Natural killer cell (primary cell): ENCODE measurements around the gene PI16. TPM values are rescaled to one million over a fixed set of nuclear protein-coding genes. Genes with fewer than 3 reads are reported as not detected.

Experiments
- ATAC-seq, 3 donors: fragments of 150-1000 bp in 2 of 3; fragments of 200-7000 bp in 1 of 3; cut with Tn5 transposase; 1 replicate in 1 of 3; 2 replicates in 2 of 3; pipeline ENCODE4 v1.10.0; 2021; ENCODE audit warnings: mild to moderate bottlenecking in 2 of 3, moderate library complexity in 2 of 3
- DNase-seq, 2 donors: peaks; one replicate each; pipeline versions ENCODE4 v3.0.0 to v3.0.0-alpha.2; 2013 to 2021; ENCODE audit warnings: mixed read lengths in 1 of 2
- H3K27ac ChIP-seq: one replicate; pipeline ENCODE4 v1.5.1; 2013; ENCODE audit warnings: mild to moderate bottlenecking, low read length
- H3K27me3 ChIP-seq: one replicate; pipeline ENCODE4 v1.6.1; 2013; ENCODE audit warnings: low read length; ENCODE audit not compliant: control insufficient read depth, insufficient read depth
- H3K36me3 ChIP-seq: one replicate; pipeline ENCODE4 v1.6.1; 2013; ENCODE audit warnings: low read length; ENCODE audit not compliant: control insufficient read depth, insufficient read depth
- H3K4me1 ChIP-seq: one replicate; pipeline ENCODE4 v1.6.1; 2013; ENCODE audit warnings: low read length; ENCODE audit not compliant: control insufficient read depth, insufficient read depth
- H3K4me3 ChIP-seq: one replicate; pipeline ENCODE4 v1.5.1; 2013; ENCODE audit warnings: low read length
- H3K9me3 ChIP-seq: one replicate; pipeline ENCODE4 v1.6.1; 2013; ENCODE audit warnings: low read length; ENCODE audit not compliant: control insufficient read depth, insufficient read depth
- H3K27ac Mint-ChIP-seq, 2 donors: one replicate each; pipeline ENCODE4 v1.8.0; 2022; ENCODE audit warnings: mild to moderate bottlenecking in 2 of 2, mixed read lengths in 2 of 2, moderate library complexity in 1 of 2
- H3K27me3 Mint-ChIP-seq, 2 donors: one replicate each; pipeline ENCODE4 v1.8.0; 2022; ENCODE audit warnings: low read depth in 2 of 2, mixed read lengths in 2 of 2
- H3K36me3 Mint-ChIP-seq: one replicate; pipeline ENCODE4 v1.8.0; 2022; ENCODE audit warnings: mixed read lengths
- H3K4me1 Mint-ChIP-seq, 2 donors: one replicate each; pipeline ENCODE4 v1.8.0; 2022; ENCODE audit warnings: mixed read lengths in 2 of 2
- H3K4me3 Mint-ChIP-seq: one replicate; pipeline ENCODE4 v1.8.0; 2022; ENCODE audit warnings: mild to moderate bottlenecking, moderate library complexity, mixed read lengths
- H3K9me3 Mint-ChIP-seq, 2 donors: one replicate each; pipeline ENCODE4 v1.8.0; 2022; ENCODE audit warnings: mixed read lengths in 2 of 2
- WGBS: methylation state at CpG from one replicate; pipeline ENCODE4 v1.1.7; 2013; ENCODE audit warnings: missing lambda C conversion rate; ENCODE audit not compliant: insufficient coverage; 5-methylcytosine and 5-hydroxymethylcytosine counted together
- intact Hi-C: fragments of 100-400 bp; cut with micrococcal nuclease; formaldehyde crosslinking; loops from one replicate; pipeline ENCODE4 v1.14.2; 2022
- total RNA-seq, 4 donors: library from RNA; stranded (reverse); fragments of 120-200 nt in 1 of 4; gene quantifications; one replicate each; pipeline versions ENCODE4 v1.2.3 to v1.2.4, GENCODE V29; 2013 to 2022
- TF ChIP-seq, protein P1 (sequence below): fragments of 200-600 bp; IDR thresholded peaks from one replicate; pipeline ENCODE4 v1.8.0; 2022; ENCODE audit warnings: antibody characterized with exemption

Gene PI16
- total RNA-seq, 3 donors from 2014 or later (not counting 1 experiment from before 2014, with no cell fraction given), result 0.33 to 1.8 (median 1.1) TPM

DNA sequence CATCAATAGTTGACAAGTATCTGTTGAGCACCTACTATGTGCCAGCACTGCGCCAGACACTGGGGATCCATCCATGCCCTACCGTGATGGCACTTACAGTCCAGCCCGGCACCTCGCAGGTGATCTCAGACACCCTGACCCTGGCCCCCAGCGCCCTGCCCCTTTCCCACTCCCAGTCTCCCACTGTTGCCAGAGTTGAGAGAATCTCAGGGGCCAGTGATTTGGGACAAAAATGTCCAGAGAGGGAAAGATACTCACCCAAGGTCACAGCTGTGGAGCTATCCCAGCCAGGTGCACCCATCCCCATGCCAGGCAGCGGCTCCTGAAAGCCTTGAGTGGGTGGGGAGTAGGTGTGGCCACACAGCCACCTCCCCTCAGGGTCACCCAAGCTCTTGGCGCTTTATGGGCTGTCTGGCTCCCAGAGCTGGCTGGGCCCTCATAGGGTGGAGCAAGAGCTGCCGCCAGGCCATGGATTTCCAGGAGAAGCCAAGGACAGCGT is 3.3 kb downstream of the PI16 start:
- ATAC-seq, result no peak
- DNase-seq, result no peak
- Mint-ChIP-seq H3K36me3 (no peaks in the 10 kb centered on the region), H3K27me3 (peaks cover 37 to 62% of the 10 kb centered on the region in 2 donors), H3K27ac (no peak overlapping the region), H3K4me1 (peaks cover 35 to 41% of the 10 kb centered on the region in 2 donors), H3K9me3 (no peaks in the 10 kb centered on the region), H3K4me3 (no peak overlapping the region)
- Histone ChIP-seq H3K4me1 (peaks cover 35% of the 10 kb centered on the region), H3K27ac (no peak overlapping the region), H3K4me3 (no peak overlapping the region), H3K9me3 (no peaks in the 10 kb centered on the region), H3K36me3 (no peaks in the 10 kb centered on the region), H3K27me3 (no peaks in the 10 kb centered on the region)
- TF ChIP-seq, protein P1, sequence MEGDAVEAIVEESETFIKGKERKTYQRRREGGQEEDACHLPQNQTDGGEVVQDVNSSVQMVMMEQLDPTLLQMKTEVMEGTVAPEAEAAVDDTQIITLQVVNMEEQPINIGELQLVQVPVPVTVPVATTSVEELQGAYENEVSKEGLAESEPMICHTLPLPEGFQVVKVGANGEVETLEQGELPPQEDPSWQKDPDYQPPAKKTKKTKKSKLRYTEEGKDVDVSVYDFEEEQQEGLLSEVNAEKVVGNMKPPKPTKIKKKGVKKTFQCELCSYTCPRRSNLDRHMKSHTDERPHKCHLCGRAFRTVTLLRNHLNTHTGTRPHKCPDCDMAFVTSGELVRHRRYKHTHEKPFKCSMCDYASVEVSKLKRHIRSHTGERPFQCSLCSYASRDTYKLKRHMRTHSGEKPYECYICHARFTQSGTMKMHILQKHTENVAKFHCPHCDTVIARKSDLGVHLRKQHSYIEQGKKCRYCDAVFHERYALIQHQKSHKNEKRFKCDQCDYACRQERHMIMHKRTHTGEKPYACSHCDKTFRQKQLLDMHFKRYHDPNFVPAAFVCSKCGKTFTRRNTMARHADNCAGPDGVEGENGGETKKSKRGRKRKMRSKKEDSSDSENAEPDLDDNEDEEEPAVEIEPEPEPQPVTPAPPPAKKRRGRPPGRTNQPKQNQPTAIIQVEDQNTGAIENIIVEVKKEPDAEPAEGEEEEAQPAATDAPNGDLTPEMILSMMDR, result no peak
- intact Hi-C loops, result no loop called here
- WGBS, result 97% methylated on average over 9 of the region's 9 CpGs

DNA sequence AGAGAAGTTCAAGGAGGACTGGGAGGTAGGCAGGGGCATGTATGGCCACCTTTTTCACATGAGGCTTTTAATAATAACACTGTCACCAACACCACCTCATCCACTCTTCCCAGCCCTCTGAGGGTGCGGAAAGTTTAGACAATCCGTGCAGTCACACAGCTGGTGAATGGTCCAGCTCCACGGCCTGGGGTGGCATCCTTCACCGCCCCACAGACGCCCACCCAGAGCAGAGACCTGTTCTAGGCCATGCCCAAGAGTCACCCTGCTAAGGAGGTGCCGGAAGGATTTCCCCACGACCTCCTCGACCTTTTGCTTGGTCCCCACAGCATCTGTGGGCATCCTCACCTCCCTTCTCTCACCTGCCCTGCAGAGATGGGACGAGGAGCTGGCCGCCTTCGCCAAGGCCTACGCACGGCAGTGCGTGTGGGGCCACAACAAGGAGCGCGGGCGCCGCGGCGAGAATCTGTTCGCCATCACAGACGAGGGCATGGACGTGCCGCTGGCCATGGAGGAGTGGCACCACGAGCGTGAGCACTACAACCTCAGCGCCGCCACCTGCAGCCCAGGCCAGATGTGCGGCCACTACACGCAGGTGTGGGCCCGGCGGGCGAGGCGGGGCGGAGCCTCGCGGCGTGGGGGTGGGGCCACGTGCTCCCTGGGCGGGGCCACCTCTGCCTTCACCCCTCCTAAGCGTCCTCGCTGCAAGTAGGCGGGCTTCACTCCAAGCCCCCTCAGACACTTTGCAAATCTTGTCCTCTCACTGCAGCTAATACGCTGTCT is 4.4 kb downstream of the PI16 start:
- H3K27ac ChIP-seq, result no peak overlapping the region
- H3K9me3 ChIP-seq, result no peaks in the 10 kb centered on the region
- H3K36me3 Mint-ChIP-seq, result no peaks in the 10 kb centered on the region
- peaks cover 40% of the 10 kb centered on the region for H3K4me1 ChIP-seq
- H3K4me3 ChIP-seq, result no peak overlapping the region
- intact Hi-C loops, result no loop called here
- no peaks in the 10 kb centered on the region for H3K27me3 ChIP-seq
- ATAC-seq (no peak), DNase-seq (no peak)
- H3K4me3 Mint-ChIP-seq, result no peak overlapping the region
- H3K4me1 Mint-ChIP-seq, result peaks cover 35 to 47% of the 10 kb centered on the region in 2 donors
- 90% methylated on average over 44 of the region's 44 CpGs for WGBS
- no peak overlapping the region for H3K27ac Mint-ChIP-seq
- H3K36me3 ChIP-seq, result no peaks in the 10 kb centered on the region
- no peaks in the 10 kb centered on the region for H3K9me3 Mint-ChIP-seq
- peaks cover 36 to 52% of the 10 kb centered on the region in 2 donors for H3K27me3 Mint-ChIP-seq
- TF ChIP-seq, protein P1, result no peak

DNA sequence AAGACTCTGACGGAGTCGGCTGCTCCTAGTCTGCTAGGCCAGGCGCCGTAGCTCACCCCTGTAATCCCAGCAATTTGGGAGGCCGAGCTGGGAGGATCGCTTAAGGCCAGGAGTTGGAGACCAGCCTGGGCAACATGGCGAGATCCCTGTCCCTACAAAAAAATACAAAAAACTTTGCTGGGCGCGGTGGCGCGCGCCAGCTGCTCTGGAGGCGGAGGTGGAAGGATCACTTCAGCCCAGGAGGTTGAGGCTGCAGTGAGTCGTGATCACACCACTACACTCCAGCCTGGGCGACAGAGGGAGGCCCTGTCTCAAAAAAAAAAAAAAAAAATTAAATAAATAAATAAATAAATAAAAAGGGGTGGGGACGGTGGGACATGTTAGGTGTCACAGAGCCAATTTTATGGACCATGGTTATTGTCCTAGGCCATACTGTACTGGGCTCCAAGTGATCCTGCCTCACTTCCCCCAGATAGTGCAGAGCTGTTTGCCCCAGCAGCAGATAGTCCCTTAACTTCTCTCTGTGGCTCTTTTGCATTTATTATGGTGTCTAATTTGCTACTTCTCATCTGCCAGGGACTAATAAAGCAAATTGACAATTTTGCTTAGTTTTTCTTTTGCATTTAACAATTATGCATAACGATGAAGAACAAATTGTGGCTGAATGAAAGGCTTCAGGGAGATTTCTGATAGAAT is 5.2 kb downstream of the PI16 start:
- H3K4me3 ChIP-seq, result no peak overlapping the region
- no peaks in the 10 kb centered on the region for H3K9me3 ChIP-seq
- peaks cover 30 to 45% of the 10 kb centered on the region in 2 donors for H3K27me3 Mint-ChIP-seq
- H3K4me1 Mint-ChIP-seq, result peaks cover 28 to 47% of the 10 kb centered on the region in 2 donors
- WGBS, result 93% methylated on average over 15 of the region's 17 CpGs
- no peak overlapping the region for H3K4me3 Mint-ChIP-seq
- no peaks in the 10 kb centered on the region for H3K36me3 ChIP-seq
- H3K27ac ChIP-seq, result no peak overlapping the region
- TF ChIP-seq, protein P1, result no peak
- ATAC-seq (no peak), DNase-seq (no peak)
- intact Hi-C loops, result no loop called here
- no peaks in the 10 kb centered on the region for H3K27me3 ChIP-seq
- H3K27ac Mint-ChIP-seq, result no peak overlapping the region
- no peaks in the 10 kb centered on the region for H3K36me3 Mint-ChIP-seq
- H3K4me1 ChIP-seq, result peaks cover 40% of the 10 kb centered on the region
- no peaks in the 10 kb centered on the region for H3K9me3 Mint-ChIP-seq
